ENCODE results near the gene NXNL1. TPM values are rescaled to one million over a fixed set of nuclear protein-coding genes. Genes with fewer than 3 reads are reported as not detected.

Gene NXNL1
- total RNA-seq, 8 experiments from 2014 or later, result not detected

DNA sequence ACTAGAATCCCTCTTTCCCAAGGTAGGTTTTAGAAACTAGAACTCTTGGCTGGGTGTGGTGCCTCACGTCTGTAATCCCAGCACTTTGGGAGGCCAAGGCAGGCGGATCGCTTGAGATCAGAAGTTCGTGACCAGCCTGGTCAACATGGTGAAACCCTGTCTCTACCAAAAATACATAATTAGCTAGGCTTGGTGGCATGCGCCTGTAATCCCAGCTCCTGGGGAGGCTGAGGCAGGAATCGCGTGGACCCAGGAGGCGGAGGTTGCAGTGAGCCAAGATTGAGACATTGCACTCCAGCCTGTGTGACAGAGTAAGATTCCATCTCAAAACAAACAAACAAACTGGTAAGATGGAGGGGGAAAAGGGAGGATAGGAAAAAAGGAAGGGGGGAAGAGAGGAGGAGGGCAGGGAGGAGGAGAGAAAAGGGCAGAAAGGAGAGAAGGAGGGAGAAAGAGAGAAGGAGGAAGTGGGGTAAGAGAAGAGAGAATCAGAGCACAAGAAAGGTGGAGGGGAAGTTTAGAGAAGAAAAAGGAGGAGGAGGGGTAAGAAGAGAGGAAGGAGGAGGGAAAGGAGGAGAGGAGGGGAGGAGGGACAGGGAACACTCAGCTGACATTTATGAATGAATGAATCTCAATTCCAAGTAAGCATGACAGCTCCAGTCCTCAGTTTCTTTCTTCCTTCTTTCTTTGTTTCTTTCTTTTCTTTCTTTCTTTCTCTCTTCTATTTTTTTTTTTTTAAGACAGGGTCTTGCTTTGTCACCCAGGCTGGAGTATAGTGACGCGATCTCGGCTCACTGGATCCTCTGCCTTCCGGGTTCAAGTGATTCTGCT lies 7.0 kb upstream of the NXNL1 start:
- no peak overlapping the region for H3K4me3 ChIP-seq
- H3K27ac ChIP-seq, result no peak overlapping the region
- no peak for ATAC-seq (replicated peaks in 6 of 8)
- peaks cover 11 to 16% of the 10 kb centered on the region in 2 donors for H3K4me1 ChIP-seq (replicated peaks in 1 of 2)
- WGBS, 10 experiments, result 55 to 90% (median 71%) methylated on average over 1 to 11 of the region's 12 CpGs; no CpG with 5 or more reads in 1 of the 10 experiments
- in situ Hi-C loops (cut with MboI; ENCODE audit: low pct_unique_long_range_greater_than_20kb in 2 of 9, low sequenced_read_pairs in 9 of 9, unreplicated experiment in 9 of 9), result loop anchor here in 1 of 9 experiments (10.0 kb wide), 1 partner anchor 63 kb away; the partner anchor contains the start of gene BST2

DNA sequence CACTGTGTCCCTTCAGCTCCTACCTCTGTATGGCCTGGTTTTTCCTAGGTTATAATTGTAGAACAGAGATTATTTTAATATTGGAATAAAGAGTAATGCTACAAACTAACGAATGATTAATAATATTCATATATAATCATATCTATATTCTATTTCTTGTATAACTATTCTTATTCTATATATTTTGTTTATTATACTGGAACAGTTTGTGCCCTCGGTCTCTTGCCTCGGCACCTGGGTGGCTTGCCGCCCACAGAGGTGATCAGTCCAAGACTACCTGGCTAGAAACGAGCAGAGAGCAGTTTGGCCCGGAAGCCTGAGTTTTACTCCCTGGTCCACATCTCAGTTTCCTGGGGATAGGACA lies 5.7 kb upstream of the NXNL1 start:
- no peak for ATAC-seq (replicated peaks in 6 of 8)

DNA sequence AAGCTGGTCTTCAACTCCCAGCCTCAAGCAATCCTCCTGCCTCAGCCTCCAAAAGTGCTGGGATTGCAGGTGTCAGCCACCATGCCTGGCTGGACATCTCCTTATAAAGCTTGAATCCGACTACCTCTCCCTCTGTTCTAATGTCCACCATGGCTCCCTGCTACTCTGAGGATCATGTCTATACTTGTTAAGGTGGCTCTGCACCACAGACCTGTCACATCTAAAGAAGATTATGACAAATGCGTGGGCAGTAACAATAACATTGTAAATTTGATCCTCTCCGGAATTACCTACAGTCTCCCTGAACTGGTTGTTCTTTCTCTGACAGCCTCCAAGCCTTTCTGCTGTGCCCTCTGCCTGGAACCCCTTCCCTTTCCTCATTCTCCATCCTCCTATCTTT lies 1.8 kb downstream of the NXNL1 start:
- Histone ChIP-seq H3K4me1 (replicated peaks in 1 of 2) (peaks cover 4 to 6% of the 10 kb centered on the region in 2 donors), H3K27ac (no peak overlapping the region), H3K4me3 (no peak overlapping the region)
- in situ Hi-C loops (cut with MboI; ENCODE audit: low pct_unique_long_range_greater_than_20kb in 2 of 9, low sequenced_read_pairs in 9 of 9, unreplicated experiment in 9 of 9), result no loop called here
- ATAC-seq (replicated peaks in 6 of 8), result no peak
- WGBS, 10 experiments, result 40 to 93% (median 59%) methylated on average over 2 to 3 of the region's 3 CpGs

More for the DNA sequence above, 5.7 kb upstream of the NXNL1 start:
- H3K27ac ChIP-seq, result no peak overlapping the region
- peaks cover 9 to 14% of the 10 kb centered on the region in 2 donors for H3K4me1 ChIP-seq (replicated peaks in 1 of 2)
- in situ Hi-C loops (cut with MboI; ENCODE audit: low pct_unique_long_range_greater_than_20kb in 2 of 9, low sequenced_read_pairs in 9 of 9, unreplicated experiment in 9 of 9), result loop anchor here in 1 of 9 experiments (10.0 kb wide), 1 partner anchor 62 kb away; the partner anchor contains the start of gene BST2
- 0 to 100% (median 24%) methylated on average over 1 to 6 of the region's 6 CpGs; no CpG with 5 or more reads in 1 of the 10 experiments for WGBS, 10 experiments
- no peak overlapping the region for H3K4me3 ChIP-seq

DNA sequence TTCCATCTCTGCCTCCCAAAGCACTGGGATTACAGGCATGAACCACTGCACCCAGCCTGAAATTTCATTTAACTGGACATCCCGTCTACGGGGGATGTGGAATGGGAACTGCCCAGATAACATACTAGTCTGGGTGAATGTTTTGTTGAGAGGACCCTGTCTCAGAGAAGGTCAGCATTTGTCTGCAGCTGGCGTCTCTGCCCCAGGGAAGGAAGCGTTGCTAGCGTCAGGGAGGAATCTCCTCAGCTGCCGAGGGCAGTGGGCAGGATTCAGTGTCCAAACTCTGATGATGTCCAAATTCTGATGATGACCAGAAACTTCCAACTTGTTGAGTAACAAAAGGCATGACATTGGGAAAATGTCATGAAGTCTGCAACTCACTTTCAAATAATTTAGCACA lies 3.1 kb downstream of the NXNL1 start:
- WGBS, 10 experiments, result 20 to 50% (median 33%) methylated on average over 1 to 5 of the region's 6 CpGs; no CpG with 5 or more reads in 3 of the 10 experiments
- ATAC-seq (replicated peaks in 6 of 8), result no peak
- peaks cover 4 to 6% of the 10 kb centered on the region in 2 donors for H3K4me1 ChIP-seq (replicated peaks in 1 of 2)
- in situ Hi-C loops (cut with MboI; ENCODE audit: low pct_unique_long_range_greater_than_20kb in 2 of 9, low sequenced_read_pairs in 9 of 9, unreplicated experiment in 9 of 9), result no loop called here
- no peak overlapping the region for H3K4me3 ChIP-seq
- no peak overlapping the region for H3K27ac ChIP-seq

DNA sequence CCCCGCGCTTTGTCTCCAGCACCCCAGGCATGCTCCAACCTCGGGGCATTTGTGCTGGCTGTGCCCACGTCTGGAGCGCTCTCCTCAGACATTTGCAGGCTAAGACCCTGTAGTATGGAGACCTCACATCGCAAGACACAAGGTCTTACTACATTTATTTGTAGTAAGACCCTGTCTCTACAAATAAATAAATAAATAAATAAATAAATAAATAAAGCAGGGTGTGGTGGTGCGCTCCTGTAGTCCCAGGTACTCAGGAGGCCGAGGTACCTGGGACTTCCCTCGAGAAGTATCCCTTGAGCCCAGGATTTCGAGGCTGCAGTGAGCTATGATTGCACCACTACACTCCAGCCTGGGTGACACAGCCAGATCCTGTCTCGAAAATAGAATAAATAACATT lies 4.6 kb downstream of the NXNL1 start:
- H3K4me1 ChIP-seq (replicated peaks in 1 of 2), result peaks cover 4 to 6% of the 10 kb centered on the region in 2 donors
- H3K4me3 ChIP-seq, result no peak overlapping the region
- in situ Hi-C loops (cut with MboI; ENCODE audit: low pct_unique_long_range_greater_than_20kb in 2 of 9, low sequenced_read_pairs in 9 of 9, unreplicated experiment in 9 of 9), result no loop called here
- no peak overlapping the region for H3K27ac ChIP-seq
- 60 to 100% (median 84%) methylated on average over 1 to 4 of the region's 11 CpGs; no CpG with 5 or more reads in 3 of the 10 experiments for WGBS, 10 experiments
- no peak for ATAC-seq (replicated peaks in 6 of 8)

DNA sequence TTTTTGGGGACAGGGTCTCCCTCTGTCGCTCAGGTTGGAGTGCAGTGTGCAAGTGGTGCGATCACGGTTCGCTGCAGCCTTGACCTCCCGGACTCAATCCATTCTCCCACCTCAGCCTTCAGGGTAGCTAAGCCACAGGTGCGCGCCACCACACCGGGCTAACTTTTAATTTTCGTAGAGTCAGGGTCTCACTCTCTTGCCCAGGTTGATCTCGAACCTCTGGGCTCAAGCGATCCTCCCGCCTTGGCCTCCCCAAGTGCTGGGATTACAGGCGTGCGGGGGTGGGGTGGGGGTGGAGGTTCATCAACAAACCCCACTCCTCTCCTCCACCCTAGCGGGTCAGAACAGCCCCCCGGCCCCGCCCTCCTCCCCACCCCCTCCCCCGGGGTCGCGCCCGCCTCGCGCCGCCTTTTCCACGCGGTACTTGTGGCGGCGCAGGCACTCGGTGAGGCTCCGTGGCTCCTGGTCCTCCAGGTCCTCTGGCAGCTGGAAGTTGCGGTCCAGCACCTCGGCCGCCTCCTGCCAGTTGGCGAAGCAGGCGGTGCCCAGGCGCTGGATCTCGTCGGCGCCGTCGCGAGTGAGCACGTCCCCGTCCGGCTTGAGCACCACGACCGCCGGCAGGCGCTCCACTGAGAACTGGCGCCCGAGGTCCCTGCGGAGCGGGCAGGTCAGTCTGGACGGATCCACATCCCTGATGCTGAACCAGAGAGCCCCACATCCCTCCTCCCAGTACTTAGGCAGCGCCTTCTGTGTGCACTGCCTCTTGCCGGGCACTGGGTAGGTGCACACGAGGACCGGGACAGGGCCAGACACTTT lies 5.2 kb downstream of the NXNL1 start:
- 0 to 29% methylated on average over 1 to 10 of the region's 58 CpGs; no CpG with 5 or more reads in 8 of the 10 experiments for WGBS, 10 experiments
- no peak overlapping the region for H3K4me3 ChIP-seq
- peaks cover 4 to 6% of the 10 kb centered on the region in 2 donors for H3K4me1 ChIP-seq (replicated peaks in 1 of 2)
- H3K27ac ChIP-seq, result no peak overlapping the region
- in situ Hi-C loops (cut with MboI; ENCODE audit: low pct_unique_long_range_greater_than_20kb in 2 of 9, low sequenced_read_pairs in 9 of 9, unreplicated experiment in 9 of 9), result no loop called here
- peak in 4 of 8 experiments; percentile 7 to 24 (median 14) for ATAC-seq (replicated peaks in 6 of 8)

DNA sequence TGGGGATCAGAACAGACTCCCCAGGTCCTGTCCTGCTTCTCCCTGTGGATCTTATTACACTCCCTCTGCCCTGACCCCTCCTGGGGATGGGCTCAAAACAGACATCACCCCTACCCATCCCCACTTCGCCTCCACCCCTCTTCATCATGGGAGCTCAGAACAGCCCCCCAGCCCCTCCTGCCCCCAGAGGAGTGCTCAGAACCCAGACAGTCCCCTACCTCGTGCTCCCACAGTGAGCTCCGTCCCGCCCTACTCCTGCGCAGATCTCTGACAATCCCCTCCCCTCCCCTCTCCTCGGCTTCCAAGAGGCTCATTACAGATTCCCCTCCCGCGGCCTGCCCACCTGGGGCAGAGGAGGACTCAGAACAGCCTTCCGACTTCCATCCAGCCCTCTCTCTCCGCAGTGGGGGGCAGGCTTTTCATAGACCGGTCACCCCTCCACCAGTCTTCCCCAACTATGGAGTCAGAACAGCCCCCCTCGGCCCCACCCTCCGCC lies 6.1 kb downstream of the NXNL1 start:
- H3K4me3 ChIP-seq, result no peak overlapping the region
- no CpG with 5 or more reads among the region's 13 CpGs for WGBS, 10 experiments
- in situ Hi-C loops (cut with MboI; ENCODE audit: low pct_unique_long_range_greater_than_20kb in 2 of 9, low sequenced_read_pairs in 9 of 9, unreplicated experiment in 9 of 9), result no loop called here

DNA sequence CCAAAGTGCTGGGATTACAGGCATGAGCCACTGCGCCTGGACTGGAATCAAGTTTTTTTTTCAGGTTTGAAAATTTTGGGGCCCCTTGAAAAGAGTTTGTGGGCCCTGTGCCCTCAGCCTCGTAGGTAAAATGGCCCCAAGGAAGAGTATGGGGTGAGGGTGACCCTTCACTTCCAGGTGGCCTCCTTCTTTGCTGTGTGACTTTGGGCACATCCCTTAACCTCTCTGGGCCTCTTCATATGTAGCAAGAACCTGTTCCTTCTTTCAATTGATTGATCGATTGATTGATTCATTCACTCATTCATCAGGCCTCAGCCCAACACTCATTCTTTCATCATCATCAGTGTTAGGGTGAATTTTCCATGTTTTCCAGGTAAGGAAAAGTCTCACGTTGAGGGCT lies 8.9 kb downstream of the NXNL1 start:
- ATAC-seq (replicated peaks in 6 of 8), result no peak
- Histone ChIP-seq H3K4me3 (no peak overlapping the region), H3K27ac (no peak overlapping the region), H3K4me1 (replicated peaks in 1 of 2) (peaks cover 4 to 11% of the 10 kb centered on the region in 2 donors)
- WGBS, 10 experiments, result 27 to 100% (median 81%) methylated on average over 1 to 3 of the region's 4 CpGs; no CpG with 5 or more reads in 1 of the 10 experiments
- in situ Hi-C loops (cut with MboI; ENCODE audit: low pct_unique_long_range_greater_than_20kb in 2 of 9, low sequenced_read_pairs in 9 of 9, unreplicated experiment in 9 of 9), result no loop called here

More for the DNA sequence above, 6.1 kb downstream of the NXNL1 start:
- Histone ChIP-seq H3K27ac (no peak overlapping the region), H3K4me1 (replicated peaks in 1 of 2) (peaks cover 4 to 6% of the 10 kb centered on the region in 2 donors)
- ATAC-seq (replicated peaks in 6 of 8), result peak in 6 of 8 experiments; percentile 31 to 85 (median 74)

DNA sequence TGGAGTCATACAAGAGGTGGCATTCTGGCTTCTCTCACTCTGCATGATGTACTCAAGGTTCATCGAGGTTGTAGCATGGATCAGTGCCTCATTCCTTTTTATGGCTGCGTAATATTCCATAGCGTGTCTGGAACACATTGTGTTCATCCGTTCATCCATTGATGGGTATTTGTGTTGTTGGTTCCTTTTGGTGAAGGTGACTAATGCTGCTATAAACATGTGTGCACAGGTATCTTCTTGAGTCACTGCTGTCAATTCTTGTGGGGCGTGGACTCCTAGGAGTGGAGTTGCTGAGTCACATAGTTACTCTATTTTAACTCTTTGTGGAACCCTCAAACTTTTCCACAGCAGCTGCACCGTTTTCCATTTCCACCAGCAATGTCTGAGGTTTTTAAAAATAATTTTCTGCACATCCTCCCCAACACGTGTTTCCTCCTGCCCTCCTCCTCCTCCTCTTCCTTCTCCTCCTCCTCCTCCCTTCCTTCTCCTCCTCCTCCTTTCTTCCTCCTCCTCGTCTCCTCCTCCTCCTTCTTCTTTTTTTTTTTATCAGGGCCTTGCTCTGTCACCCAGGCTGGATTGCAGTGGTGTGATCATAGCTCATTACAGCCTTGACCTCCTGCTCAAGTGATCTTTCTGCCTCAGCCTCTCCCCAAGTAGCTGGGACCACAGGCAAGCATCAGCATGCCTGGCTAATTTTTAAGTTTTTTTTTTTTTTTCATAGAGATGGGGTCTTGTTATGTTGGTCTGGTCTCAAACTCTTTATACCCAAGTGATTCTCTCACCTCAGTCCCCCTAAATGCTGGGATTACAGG lies 10.3 kb downstream of the NXNL1 start:
- in situ Hi-C loops (cut with MboI; ENCODE audit: low pct_unique_long_range_greater_than_20kb in 2 of 9, low sequenced_read_pairs in 9 of 9, unreplicated experiment in 9 of 9), result no loop called here
- H3K4me1 ChIP-seq (replicated peaks in 1 of 2), result peaks cover 4 to 11% of the 10 kb centered on the region in 2 donors
- no peak overlapping the region for H3K4me3 ChIP-seq
- ATAC-seq (replicated peaks in 6 of 8), result no peak
- H3K27ac ChIP-seq, result no peak overlapping the region
- WGBS, 10 experiments, result 0 to 100% (median 71%) methylated on average over 1 to 4 of the region's 8 CpGs; no CpG with 5 or more reads in 3 of the 10 experiments

DNA sequence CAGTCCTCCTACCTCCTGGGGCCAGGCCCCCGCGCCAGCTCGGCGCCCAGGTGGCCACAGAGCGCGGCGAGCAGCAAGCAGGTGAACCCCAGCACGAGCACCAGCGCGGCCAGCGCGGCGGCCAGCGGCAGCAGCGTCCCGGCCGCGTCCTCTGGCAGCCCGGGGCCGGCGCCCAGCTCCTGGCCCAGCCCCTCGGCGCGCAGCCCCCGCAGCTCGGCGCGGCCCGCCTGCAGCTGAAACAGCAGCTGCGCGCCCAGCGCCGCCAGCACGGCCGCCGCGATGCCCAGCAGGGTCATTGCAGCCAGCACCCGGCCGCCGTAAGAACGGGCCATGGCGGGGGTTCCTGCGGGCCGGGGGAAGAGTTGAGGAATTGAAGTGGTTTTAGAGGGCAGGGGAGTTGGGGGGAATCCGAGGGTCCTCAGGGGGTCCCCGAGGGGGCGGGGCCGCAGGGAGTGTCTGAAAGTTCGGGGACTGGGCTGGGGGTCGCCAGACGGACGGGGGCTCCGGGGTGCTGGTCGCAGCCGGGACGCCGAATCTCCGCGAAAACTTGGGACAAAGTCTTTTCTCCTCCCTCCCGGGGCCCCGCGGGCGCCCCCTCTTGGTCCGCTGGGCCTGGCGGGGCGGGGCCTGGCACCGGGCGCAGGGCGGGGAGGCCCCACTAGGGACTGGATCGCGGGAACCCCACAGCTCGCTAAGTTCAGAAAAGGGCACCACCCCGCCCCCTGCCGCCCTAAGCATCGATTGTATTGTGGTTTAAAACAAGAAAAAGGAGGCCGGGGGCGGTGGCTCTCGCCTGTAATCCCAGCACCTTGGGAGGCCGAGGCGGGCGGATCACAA lies 12.4 kb downstream of the NXNL1 start, which contains the start of gene TMEM221:
TSS of gene TMEM221 (minus strand) at position 538 of the 837 bp plus-strand sequence. CDS start at position 332, 206 bp downstream.
- Histone ChIP-seq H3K27ac (no peak within 1 kb of the TSS), H3K4me3 (peak within 1 kb of the TSS; percentile 8 to 31 (median 13)), H3K4me1 (replicated peaks in 1 of 2) (peaks cover 0 to 4% of the 10 kb centered on the region in 2 donors)
- ATAC-seq (replicated peaks in 6 of 8), result peak; percentile 75 to 84 (median 77)
- in situ Hi-C loops (cut with MboI; ENCODE audit: low pct_unique_long_range_greater_than_20kb in 2 of 9, low sequenced_read_pairs in 9 of 9, unreplicated experiment in 9 of 9), result no loop called here
- 0 to 15% (median 7%) methylated on average over 2 to 8 of the region's 81 CpGs; no CpG with 5 or more reads in 6 of the 10 experiments for WGBS, 10 experiments

DNA sequence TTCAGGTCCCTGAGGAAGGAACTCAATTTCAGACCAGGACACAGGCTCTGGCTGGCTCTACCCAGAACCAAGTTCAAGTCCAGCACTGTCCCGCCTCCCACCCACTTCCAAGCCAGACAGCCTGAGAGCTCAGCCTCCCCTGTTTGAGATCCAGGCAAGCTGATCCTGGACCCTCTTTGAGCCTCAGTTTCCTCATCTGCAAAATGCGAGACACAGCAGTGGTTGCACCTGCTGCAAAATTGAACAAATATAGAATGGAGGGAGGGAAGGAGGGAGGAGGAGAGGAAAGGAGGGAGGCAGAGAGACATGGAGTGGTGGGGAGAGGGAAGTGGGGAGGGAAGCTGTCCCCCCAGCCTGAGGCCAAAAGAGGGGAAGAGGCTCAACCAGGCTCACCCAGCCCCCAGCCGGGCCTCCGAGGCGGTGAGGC lies 13.0 kb downstream of the NXNL1 start:
- in situ Hi-C loops (cut with MboI; ENCODE audit: low pct_unique_long_range_greater_than_20kb in 2 of 9, low sequenced_read_pairs in 9 of 9, unreplicated experiment in 9 of 9), result no loop called here
- 0 to 80% methylated on average over 1 to 3 of the region's 5 CpGs; no CpG with 5 or more reads in 8 of the 10 experiments for WGBS, 10 experiments
- peak overlapping the region in 4 of 5 donors; percentile 10 to 31 (median 22) for H3K4me3 ChIP-seq
- no peak overlapping the region for H3K27ac ChIP-seq
- peak in 2 of 8 experiments; percentile 3 to 11 for ATAC-seq (replicated peaks in 6 of 8)
- peaks cover 0 to 4% of the 10 kb centered on the region in 2 donors for H3K4me1 ChIP-seq (replicated peaks in 1 of 2)

All from motor neuron (in vitro differentiated cells).